Measurements from ENCODE around the gene FGD6.
A peak's percentile ranks its signal among the peaks of the same experiment; 100 is the strongest.

Gene FGD6

DNA sequence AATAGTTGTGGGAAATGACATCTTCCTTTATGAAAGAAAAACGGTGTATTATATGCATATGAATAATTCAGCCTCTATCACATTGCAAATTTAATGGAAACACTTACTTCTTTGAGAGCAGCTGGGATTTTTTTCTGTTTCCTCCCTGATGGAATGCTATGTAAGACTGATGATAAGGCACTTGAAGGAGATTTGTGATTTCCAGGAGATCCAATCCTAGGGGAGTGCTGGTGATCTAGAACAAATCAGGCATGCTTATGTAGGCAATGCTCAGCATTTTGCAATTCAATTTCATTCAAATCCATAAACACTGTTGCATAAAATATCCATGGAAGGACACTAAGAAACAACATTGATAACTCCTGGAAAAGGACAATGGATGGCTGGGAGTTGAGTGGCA, 127.8 kb downstream of the FGD6 start:
- no peak for DNase-seq (ENCODE audit: low read depth)
- no peak for TF ChIP-seq CTCF (IDR thresholded peaks at IDR 0.05; ENCODE audit: low read length, missing control alignments)
- no peak overlapping the region for H3K4me3 ChIP-seq (replicated peaks; ENCODE audit: low read depth, low read length)

GRCh38 chr12:95088379-95088778, 128.9 kb downstream of the FGD6 start:
- no peak for DNase-seq (ENCODE audit: low read depth)
- TF ChIP-seq CTCF (IDR thresholded peaks at IDR 0.05; ENCODE audit: low read length, missing control alignments), result no peak
- no peak overlapping the region for H3K4me3 ChIP-seq (replicated peaks; ENCODE audit: low read depth, low read length)

DNA sequence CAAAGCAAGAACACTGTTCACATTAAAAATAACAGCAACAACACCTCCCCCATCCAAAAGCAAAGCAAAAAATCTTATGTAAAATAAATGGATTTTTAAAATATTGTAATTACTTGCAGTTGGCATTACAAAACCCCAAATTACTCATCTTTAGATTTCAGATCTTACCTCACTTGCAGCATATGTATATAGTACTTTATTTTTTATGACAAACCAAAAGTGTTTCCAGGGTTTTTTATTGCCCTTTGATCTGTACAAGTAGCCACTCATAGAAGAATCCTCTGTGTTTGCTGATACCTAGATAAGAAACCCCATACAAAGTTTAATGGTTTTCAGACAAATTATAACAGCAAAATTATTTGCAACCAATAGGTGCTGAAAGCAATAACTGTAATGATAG, 131.7 kb downstream of the FGD6 start:
- H3K4me3 ChIP-seq (replicated peaks; ENCODE audit: low read depth, low read length), result no peak overlapping the region
- DNase-seq (ENCODE audit: low read depth), result no peak
- no peak for TF ChIP-seq CTCF (IDR thresholded peaks at IDR 0.05; ENCODE audit: low read length, missing control alignments)

GRCh38 chr12:95083938-95084337, 133.3 kb downstream of the FGD6 start:
- no peak for TF ChIP-seq CTCF (IDR thresholded peaks at IDR 0.05; ENCODE audit: low read length, missing control alignments)
- no peak overlapping the region for H3K4me3 ChIP-seq (replicated peaks; ENCODE audit: low read depth, low read length)
- peak; percentile 85 for DNase-seq (ENCODE audit: low read depth)

DNA sequence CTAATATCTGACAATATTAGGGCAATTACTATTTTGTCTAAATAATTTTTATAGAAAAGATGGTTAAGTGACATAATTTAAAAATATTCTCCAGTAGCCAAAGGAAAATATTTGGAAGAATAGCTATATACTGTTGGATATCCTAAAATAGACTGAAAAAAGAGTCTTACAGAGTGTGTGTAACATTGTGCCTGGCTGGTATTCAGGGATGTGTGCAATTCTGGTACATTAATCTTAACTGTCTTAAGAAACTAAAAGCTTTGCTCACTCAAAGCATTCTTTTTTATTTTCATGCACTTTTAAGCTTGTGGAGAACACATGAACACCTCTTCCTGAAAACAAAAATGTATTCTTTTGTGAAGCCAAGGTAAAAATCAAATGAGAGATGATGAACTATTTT, 133.8 kb downstream of the FGD6 start:
- no peak overlapping the region for H3K4me3 ChIP-seq (replicated peaks; ENCODE audit: low read depth, low read length)
- peak; percentile 43 for DNase-seq (ENCODE audit: low read depth)
- TF ChIP-seq CTCF (IDR thresholded peaks at IDR 0.05; ENCODE audit: low read length, missing control alignments), result no peak

DNA sequence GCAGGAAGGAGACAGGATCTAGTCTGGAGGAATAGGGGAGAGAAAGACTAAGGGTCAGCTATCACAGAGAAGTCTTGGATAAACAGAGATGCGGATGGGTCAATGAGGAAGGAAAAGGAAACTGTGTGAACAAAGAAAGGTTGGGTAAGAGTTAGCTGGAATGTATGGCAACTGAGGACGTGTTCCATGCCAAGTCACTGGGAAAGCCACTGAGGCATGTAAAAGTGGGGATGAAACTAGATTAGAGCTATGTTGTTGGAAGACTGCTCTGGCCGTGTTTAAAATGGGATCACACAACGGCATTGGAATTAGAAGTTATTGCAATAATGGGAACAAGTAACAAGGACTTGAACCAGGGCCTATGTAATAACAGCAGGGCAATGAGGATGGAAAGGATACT, 139.9 kb downstream of the FGD6 start:
- TF ChIP-seq CTCF (IDR thresholded peaks at IDR 0.05; ENCODE audit: low read length, missing control alignments), result no peak
- H3K4me3 ChIP-seq (replicated peaks; ENCODE audit: low read depth, low read length), result no peak overlapping the region
- DNase-seq (ENCODE audit: low read depth), result peak; percentile 20

DNA sequence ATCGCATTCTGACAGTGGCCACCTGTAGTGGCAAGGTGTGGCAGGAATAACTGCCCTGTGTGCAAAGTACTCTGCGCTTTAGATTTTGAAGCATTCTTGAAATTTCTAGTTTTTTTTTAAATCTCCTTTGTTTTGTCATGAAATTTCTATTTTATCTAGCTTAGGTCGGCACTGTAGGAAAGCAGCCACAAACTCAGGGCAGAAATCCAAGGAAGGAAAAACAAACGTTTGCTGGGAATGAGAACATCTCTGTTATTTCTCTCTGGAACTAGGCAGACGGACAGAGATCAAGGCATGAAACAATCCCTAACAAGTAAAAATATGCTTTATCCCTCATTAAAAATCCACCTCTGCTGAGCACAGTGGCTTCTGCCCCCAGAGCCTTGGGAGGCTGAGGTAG, 142.5 kb downstream of the FGD6 start:
- no peak for TF ChIP-seq CTCF (IDR thresholded peaks at IDR 0.05; ENCODE audit: low read length, missing control alignments)
- H3K4me3 ChIP-seq (replicated peaks; ENCODE audit: low read depth, low read length), result no peak overlapping the region
- peak; percentile 25 for DNase-seq (ENCODE audit: low read depth)
